Mucosa of gallbladder (tissue), 1 donor: ENCODE data around the gene DNAH12. TPM values are rescaled to one million over a fixed set of nuclear protein-coding genes. Genes with fewer than 3 reads are reported as not detected.
A peak's percentile ranks its signal among the peaks of the same experiment; 100 is the strongest.

Source experiments
- DNase-seq: peaks from one replicate; pipeline ENCODE4 v3.0.0-alpha.2; 2020; ENCODE audit warnings: low spot score
- total RNA-seq: library from RNA; stranded (reverse); gene quantifications from one replicate; pipeline ENCODE4 v1.2.1, GENCODE V29; 2021
- donor health status: DM: no; HTN: no; CAD: no.

Gene DNAH12, protein sequence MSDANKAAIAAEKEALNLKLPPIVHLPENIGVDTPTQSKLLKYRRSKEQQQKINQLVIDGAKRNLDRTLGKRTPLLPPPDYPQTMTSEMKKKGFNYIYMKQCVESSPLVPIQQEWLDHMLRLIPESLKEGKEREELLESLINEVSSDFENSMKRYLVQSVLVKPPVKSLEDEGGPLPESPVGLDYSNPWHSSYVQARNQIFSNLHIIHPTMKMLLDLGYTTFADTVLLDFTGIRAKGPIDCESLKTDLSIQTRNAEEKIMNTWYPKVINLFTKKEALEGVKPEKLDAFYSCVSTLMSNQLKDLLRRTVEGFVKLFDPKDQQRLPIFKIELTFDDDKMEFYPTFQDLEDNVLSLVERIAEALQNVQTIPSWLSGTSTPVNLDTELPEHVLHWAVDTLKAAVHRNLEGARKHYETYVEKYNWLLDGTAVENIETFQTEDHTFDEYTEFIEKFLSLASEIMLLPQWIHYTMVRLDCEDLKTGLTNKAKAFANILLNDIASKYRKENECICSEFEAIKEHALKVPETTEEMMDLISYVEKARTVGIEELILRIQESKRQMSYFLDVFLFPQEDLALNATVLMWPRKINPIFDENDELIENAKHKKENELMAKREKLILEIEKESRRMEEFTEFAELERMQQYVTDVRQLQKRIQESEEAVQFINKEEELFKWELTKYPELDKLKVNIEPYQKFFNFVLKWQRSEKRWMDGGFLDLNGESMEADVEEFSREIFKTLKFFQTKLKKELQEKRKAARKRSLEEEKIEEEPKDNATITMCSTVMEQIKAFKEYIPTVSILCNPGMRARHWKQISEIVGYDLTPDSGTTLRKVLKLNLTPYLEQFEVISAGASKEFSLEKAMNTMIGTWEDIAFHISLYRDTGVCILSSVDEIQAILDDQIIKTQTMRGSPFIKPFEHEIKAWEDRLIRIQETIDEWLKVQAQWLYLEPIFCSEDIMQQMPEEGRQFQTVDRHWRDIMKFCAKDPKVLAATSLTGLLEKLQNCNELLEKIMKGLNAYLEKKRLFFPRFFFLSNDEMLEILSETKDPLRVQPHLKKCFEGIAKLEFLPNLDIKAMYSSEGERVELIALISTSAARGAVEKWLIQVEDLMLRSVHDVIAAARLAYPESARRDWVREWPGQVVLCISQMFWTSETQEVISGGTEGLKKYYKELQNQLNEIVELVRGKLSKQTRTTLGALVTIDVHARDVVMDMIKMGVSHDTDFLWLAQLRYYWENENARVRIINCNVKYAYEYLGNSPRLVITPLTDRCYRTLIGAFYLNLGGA (N-terminal part only)
- total RNA-seq, result 0.52 TPM

DNA sequence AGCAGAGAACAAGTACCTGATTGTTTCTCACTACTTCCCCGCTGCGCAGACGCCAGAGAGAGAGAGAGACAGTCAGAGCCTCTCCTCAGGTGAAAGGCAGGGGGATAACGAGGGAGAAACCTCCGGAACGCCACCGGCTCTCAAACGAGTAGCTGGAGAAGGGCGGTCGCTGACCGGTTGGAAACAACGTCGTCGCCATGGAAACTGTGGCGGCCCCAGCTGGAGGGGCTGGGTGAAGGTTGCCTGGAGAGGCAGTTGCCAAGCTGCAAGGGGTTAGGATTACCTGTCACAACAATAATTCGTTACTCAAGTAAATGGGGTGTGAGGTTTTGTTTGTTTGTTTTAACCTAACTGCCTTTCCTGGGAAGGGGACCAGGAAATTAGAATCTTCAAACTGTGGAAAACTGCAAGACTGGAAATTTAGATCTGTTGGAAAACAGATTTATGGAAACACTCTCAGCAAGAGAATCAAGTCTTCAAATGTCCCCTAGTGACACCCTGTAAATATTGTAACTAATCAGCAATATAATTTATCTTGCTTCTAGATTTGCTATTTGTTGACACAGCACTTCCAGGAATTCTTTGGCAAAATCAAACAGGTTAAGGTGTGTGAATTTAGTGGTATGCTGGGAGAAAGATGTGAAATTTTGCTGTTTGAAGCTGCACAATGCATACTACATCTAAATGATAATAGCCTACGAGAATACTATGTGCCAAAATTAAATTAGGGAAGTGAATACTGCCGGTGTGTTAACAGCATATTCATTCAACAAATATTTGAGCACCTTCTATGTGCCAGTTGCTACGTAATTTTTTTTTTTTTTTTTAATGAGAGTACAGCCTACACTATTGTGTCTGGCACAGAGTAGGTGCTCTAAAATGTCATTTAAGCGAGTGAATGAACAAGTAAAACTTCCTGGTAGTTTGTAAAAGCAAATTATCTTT lies at the start of gene DNAH12:
Gene DNAH12 (minus strand): TSS at position 164 of the 945 bp plus-strand sequence. CDS start 1,474 bp downstream, outside the sequence.
- DNase-seq, result no peak

GRCh38 chr3:57592306-57592705 lies 48.2 kb upstream of the DNAH12 start:
- no peak for DNase-seq

GRCh38 chr3:57587905-57588304 lies 43.8 kb upstream of the DNAH12 start:
- DNase-seq, result no peak

DNA sequence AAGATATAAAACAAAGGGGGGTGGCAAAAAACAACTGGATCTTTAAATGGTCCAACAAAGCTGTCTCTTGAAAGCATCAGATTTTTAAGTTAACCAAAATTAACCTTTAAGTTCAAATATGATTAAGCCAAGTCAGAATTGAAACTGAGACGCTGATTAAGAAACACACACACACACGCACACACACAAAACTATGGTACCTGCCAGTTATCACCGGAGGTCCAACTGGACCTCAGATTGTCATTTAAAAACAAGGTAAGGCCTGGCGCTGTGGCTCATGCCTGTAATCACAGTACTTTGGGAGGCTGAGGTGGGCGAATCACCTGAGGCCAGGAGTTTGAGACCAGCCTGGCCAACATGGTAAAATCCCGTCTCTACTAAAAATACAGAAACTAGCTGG lies 42.6 kb upstream of the DNAH12 start:
- no peak for DNase-seq

- DNase-seq, result no peak
Measured at GRCh38 chr3:57583544-57583943, 39.4 kb upstream of the DNAH12 start.

GRCh38 chr3:57582474-57583168 lies 38.5 kb upstream of the DNAH12 start:
- no peak for DNase-seq

GRCh38 chr3:57577801-57578200 lies 33.7 kb upstream of the DNAH12 start:
- no peak for DNase-seq

- no peak for DNase-seq
Measured at GRCh38 chr3:57575966-57576626, 32.0 kb upstream of the DNAH12 start.

GRCh38 chr3:57572096-57572495 lies 28.0 kb upstream of the DNAH12 start:
- no peak for DNase-seq

GRCh38 chr3:57570878-57571277 lies 26.7 kb upstream of the DNAH12 start:
- no peak for DNase-seq

DNA sequence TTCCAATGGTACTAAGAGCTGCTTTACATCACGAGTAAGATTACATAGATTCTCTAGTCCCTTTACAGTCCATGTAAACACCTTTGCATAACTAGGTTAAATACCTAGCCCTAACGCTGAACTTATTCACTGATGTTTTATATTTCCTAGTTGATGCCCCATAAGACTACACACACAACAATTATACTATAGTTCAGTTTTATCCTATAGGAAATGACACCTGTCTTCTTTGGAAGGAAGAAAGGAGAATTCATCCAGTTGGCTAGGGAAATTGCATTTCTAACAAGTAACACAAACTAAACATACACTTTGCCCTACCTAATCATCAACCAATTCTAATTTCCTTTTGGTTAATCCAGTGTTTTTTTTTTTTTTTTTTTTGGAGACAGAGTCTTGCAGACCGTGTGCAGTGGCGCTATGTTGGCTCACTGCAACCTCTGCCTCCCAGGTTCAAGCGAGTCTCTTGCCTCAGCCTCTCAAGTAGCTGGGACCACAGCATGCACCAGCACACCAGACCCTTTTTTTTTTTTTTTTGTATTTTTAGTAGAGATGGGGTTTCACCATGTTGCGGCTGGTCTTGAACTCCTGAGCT lies 25.8 kb upstream of the DNAH12 start:
- no peak for DNase-seq

GRCh38 chr3:57559526-57559925 lies 15.4 kb upstream of the DNAH12 start:
- no peak for DNase-seq

DNA sequence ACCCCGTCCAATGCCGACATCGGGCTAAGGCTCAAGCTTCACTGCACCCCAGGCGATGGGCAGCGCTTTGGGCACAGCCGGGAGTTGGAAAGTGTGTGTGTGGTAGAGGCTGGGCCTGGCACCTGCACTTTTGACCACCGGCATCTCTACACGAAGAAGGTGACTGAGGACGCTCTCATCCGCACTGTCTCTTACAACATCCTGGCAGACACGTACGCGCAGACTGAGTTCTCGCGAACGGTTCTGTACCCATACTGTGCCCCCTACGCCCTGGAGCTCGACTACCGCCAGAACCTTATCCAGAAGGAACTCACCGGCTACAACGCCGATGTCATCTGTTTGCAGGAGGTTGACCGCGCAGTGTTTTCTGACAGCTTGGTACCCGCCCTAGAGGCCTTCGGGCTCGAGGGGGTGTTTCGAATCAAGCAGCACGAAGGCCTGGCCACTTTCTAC lies 13.0 kb upstream of the DNAH12 start:
- no peak for DNase-seq

DNA sequence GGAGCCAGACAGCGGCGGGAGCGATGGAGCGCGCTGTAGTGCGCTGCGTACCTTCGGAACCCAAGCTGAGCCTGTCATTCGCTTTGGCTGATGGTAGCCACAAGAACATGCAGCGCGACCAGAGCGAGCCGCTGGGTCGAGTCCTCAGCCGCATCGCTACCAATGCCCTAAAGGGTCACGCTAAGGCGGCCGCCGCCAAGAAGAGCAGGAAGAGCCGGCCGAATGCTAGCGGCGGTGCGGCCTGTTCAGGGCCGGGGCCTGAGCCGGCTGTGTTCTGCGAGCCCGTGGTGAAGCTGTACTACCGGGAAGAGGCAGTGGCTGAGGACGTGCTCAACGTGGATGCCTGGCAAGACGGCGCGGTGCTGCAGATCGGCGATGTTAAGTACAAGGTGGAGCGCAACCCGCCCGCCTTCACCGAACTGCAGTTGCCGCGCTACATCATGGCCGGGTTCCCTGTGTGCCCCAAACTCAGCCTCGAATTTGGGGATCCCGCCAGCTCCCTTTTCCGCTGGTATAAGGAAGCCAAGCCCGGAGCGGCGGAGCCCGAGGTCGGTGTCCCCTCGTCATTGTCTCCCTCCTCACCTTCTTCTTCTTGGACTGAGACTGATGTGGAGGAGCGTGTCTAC lies 12.4 kb upstream of the DNAH12 start:
- DNase-seq, result no peak

- DNase-seq, result peak; percentile 87
Measured at GRCh38 chr3:57555738-57556458, 11.8 kb upstream of the DNAH12 start, which contains the start of gene PDE12. PDE12 (plus strand) TSS chr3:57556274; CDS start chr3:57556380, 106 bp downstream.

DNA sequence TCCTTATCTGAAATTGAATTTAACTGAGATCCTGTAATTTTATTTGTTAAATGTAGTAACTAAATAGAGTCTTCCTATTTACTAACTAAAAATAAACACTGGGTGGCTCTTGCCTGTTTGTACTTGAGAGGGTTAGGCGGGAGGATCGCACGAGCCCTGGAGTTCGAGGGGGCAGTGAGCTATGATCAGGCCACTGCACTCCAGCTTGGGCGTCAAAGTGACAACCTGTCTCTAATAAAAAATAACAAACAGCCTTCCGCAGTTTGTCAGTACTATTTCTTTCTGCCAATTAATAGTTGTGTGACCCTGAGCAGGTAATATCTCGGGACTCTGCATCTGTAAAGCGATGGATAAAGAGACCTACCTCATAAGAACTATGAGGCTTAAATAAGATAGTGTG lies 11.2 kb upstream of the DNAH12 start:
- DNase-seq, result no peak

DNA sequence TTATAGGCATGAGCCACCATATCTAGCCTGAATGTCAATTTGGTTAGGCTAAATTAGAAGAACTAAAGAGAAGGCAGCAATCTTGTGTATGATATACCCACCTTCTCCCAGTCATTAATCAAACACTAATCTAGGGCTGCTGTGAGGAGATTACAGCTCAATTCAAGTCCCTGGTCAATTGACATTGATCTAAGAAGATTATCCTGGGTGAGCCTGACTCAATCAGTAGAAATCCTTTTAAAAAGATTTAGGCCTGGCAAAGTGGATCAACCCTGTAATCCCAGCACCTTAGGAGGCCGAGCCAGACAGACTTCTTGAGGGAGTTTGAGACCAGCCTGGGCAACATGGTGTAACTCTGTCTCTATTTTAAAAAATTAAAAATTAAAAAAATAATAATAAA lies 2.5 kb upstream of the DNAH12 start:
- no peak for DNase-seq
